ENCODE data around the gene TIMM17B.
"Not testable (repeated sequence)": the region's sequence is repeated elsewhere in the genome, so short reads cannot be mapped to it uniquely, and the experiment has no call there.

The TIMM17B gene

DNA sequence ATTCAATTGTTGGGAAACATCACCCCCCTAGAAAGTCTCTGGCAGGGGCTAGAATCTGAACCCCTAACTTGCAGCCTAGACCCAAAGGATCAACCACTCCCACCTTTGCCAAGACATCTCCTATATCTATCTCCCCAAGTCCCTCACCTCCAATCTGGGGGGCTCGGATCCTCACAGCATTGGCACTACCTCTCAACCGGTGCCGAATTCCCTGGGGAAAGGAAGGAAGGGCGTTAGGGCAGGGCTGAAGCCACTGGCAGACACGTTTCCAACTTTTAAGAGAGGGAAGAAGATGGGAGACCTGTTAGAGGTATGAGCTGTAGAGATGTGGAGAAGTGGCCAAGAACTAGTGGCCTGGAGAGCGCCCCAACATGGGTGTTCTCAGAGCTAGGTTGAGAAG, 2.7 kb downstream of the TIMM17B start:
- TF ChIP-seq GATA1 (IDR thresholded peaks at IDR 0.05; ENCODE audit: low read depth, low read length) (no peak), POLR2A (IDR thresholded peaks at IDR 0.05; ENCODE audit: low read length) (no peak)
- DNase-seq = no peak

DNA sequence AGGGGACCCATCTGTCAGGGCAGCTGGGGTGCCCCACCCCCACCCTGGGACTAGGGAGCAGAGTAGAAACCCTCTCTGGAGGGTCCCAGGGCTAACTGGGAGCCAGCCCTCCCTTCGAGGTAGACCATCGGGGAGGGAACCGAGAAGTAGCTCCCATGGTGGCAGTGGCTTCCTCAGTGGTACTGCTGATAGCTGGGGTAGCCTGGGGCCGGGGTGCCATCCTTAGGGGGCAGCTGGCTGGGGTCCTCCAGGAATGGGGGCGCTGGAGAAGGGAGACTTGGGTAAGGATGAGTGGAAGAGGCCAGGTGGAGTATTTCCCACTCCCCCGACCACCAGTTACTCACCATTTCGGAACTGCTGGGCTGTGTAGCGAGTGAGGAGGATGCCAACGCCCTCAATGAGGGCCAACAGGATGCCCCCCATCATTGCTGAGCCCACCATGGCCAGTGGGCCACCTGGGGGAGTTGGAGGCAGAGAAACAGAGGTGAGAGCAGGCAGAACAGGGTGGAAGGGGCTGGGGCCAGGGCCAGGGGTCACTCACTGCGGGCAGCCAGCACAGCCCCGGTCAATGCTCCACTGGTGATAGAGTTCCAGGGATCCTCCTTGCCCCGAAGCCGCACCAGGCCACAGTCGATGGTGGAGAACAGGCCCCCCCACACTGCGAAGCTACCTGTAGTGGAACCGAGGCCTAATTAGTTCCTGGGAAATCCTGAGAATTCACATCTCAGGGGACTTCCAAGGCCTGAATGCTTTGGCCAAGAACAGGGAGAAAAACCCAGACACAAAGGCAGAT, 3.8 kb downstream of the TIMM17B start:
- no peak for TF ChIP-seq POLR2A (IDR thresholded peaks at IDR 0.05; ENCODE audit: low read length)
- TF ChIP-seq GATA1 (IDR thresholded peaks at IDR 0.05; ENCODE audit: low read depth, low read length) = no peak
- no peak for DNase-seq

DNA sequence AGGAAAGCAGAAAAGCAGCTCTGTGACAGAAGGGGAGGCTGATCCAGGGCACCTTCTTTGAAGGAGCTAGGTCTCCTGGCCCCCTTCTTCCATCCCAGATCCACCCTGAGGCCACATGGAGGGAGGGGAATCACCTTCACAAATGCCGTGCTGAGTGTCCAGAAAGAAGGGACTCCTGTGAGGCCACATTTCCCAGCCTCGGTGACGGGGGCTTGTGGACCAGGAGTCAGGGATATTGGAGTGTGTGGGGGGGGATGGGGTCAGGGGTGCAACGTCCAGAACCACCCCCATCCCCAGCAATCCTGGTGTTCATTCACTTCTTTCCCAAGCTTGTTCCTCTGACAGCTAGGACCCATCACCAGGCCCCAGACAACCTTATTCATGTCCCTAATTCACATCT, 4.7 kb downstream of the TIMM17B start:
- no peak for TF ChIP-seq POLR2A (IDR thresholded peaks at IDR 0.05; ENCODE audit: low read length)
- TF ChIP-seq GATA1 (IDR thresholded peaks at IDR 0.05; ENCODE audit: low read depth, low read length) = no peak
- DNase-seq = no peak

DNA sequence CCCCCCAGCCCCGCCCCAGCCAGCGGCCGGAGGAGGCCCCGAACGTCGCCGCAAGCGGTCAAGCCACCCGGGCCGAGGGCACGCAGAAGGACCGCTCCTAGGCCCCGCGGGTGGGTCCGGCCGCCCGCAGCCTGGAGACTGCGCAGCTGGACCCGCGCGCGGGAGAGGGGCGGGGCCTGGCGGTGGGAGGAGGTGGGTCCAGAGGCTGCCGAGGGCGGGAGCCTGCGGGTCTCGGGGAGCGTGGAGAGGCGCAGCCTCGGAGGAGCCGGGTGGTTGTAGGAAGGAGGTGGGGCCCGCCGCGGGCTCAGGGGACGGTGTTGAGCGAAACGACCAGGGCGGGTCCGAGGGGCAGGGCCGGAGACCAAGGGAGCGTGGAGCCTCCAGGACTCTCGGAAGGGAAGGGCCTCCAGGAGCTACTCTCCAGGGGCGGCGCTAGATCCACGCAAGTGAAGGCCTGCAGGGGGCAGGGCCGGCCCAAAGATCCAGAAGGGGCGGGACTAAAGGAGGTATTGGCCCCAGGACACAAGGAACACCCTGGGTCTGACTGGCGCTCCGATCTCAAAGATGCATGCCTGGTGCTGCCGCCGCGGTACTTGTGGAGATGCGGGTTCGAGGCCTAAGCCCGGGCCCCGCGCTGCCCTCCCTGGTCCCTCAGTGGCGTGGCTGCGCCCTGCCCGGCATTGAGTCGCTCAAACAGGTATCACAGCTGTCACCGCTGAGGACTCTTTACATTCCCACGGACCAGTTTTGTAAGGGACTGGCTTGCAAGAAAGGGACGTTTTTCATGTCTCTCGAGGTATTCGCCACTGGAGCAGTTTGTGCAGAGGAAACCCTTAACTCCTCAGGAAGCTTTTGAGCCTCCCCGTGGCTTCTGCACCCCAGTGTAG, 5.9 kb downstream of the TIMM17B start:
- DNase-seq = peak; percentile 86 to 90
- TF ChIP-seq POLR2A (IDR thresholded peaks at IDR 0.05; ENCODE audit: low read length) (peak; percentile 28), GATA1 (IDR thresholded peaks at IDR 0.05; ENCODE audit: low read depth, low read length) (no peak)

DNA sequence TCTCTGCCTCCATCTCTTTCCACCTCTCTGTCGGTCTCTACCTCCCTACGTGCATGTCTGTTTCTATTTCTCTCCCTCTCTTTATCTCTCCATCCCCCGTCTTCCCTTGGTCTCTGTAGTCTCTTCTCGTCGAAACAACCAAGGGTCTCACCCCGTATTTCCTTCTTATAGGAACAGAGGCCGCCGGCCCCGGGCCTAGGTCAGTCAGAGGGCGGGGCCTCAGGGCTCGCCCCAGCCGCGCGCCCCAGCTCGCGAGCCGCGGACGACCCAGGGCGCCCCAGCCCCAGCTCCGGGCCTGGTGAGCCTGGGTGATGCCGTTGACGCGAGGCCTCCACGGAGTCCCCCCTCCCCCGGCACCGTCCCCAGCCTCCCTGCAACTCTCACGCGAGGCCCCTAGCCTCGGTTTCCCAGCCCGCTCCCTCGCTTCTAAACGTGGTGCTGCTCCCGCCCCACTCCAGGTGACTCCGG, 6.6 kb downstream of the TIMM17B start:
- TF ChIP-seq POLR2A (IDR thresholded peaks at IDR 0.05; ENCODE audit: low read length) (no peak), GATA1 (IDR thresholded peaks at IDR 0.05; ENCODE audit: low read depth, low read length) (no peak)
- DNase-seq = no peak

DNA sequence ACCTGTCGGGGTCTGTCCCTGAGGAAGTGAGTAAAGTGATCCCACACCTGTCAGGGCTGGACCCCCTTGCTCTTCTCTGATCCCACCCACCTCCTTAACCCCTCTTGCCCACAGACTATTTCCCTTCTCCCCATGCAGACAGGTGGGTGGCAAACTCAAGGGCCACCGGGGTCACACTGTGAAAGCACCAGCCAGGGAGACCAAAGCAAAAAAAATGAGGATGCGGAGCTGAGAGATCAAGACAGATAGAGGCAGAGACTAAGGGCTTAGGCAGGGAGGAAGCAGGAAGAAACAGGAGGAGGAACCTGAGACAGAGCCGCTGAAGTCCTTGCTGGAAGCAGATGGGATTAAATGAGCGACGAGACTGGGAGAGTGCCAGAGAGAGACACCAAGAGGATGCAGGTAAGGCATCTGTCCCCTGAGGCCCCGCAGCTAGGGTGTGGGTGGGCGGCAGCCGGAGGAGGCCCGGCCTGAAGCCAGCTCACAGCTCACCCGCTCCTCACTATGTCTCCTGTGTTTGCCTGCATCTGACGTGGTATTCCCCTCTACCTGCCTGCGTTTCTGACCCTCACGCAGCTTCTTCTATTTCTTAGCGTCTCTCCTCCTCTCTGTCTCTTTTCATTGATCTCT, 7.2 kb downstream of the TIMM17B start:
- TF ChIP-seq GATA1 (IDR thresholded peaks at IDR 0.05; ENCODE audit: low read depth, low read length) (no peak), POLR2A (IDR thresholded peaks at IDR 0.05; ENCODE audit: low read length) (no peak)
- DNase-seq = no peak

DNA sequence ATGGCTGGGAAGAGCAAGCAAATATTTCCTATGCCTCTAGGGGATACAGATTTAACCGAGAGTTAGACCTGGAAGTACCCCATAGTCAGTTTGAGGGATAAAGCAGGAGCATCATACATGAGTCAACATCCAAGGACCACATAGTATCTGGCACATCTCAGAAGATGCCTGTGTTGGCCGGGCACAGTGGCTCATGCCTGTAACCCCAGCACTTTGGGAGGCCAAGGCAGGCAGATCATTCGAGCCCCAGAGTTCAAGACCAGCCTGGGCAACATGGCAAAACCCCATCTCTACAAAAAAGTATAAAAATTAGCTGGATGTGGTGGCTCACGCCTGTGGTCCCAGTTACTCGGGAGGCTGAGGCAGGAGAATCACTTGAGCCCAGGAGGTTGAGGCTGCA, 11.0 kb downstream of the TIMM17B start:
- not testable (repeated sequence) for DNase-seq

DNA sequence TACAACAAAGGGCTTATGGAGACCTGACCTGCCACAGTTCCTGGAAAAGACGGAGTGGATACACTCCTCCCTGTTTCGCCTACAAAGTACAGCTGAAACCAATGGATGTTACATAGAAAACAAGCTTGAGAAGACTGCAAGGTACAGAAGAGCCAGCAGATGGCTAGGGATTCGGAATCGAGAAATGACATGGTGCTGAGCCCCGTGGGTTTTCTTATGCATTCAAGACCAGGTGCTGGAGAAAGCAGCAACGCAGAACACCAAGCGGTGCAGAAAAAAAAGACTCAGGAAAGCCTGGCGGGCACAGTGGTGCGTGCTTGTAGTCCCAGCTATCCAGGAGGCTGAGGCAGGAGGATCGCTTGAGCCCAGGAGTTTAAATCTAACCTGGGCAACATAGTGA, 13.8 kb downstream of the TIMM17B start:
- no peak for DNase-seq
- TF ChIP-seq GATA1 (IDR thresholded peaks at IDR 0.05; ENCODE audit: low read depth, low read length) (no peak), POLR2A (IDR thresholded peaks at IDR 0.05; ENCODE audit: low read length) (no peak)

DNA sequence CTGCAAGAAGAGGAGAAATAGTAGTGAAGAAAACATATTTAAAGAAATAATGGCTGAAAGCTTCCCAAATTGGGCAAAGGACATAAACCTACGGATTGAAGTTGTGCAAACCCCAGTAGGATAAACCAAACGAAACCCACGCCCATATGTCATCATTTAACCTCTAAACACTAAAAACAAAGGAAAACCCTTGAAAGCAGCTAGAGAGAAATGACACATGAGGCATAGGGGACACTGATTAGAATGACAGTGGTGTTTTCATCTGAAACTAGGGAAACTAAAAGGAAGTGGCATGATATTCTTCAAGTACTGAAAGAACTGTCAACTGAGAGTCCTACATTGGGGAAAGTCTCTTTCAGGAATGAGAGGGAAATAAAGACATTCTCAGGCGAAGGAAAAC, 20.6 kb downstream of the TIMM17B start:
- not testable (repeated sequence) for DNase-seq

DNA sequence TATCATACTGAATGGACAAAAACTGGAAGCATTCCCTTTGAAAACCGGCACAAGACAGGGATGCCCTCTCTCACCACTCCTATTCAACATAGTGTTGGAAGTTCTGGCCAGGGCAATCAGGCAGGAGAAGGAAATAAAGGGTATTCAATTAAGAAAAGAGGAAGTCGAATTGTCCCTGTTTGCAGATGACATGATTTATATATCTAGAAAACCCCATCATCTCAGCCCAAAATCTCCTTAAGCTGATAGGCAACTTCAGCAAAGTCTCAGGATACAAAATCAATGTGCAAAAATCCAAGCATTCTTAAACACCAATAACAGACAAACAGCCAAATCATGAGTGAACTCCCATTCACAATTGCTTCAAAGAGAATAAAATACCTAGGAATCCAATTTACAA, 25.6 kb downstream of the TIMM17B start:
- not testable (repeated sequence) for DNase-seq

DNA sequence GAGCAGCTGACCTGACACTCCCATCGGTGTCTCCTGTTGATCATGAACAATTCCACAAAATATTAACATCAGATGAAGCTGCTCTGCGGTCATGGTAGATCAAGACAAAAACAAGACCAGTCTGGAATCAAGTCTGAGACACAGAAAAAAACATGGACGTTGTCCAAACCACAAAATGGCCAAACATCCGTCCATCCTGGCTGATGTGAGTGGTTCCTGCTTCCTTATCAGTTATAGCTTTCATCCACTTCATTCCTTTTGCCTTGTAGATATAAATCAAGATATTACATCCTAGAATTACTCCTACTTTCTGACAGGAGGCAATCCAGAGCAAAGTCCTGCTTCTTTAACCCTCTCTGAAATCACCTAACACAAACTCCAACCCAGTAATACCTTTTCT, 33.4 kb downstream of the TIMM17B start:
- no peak for TF ChIP-seq GATA1 (IDR thresholded peaks at IDR 0.05; ENCODE audit: low read depth, low read length)
- no peak for TF ChIP-seq POLR2A (IDR thresholded peaks at IDR 0.05; ENCODE audit: low read length)
- DNase-seq = no peak

DNA sequence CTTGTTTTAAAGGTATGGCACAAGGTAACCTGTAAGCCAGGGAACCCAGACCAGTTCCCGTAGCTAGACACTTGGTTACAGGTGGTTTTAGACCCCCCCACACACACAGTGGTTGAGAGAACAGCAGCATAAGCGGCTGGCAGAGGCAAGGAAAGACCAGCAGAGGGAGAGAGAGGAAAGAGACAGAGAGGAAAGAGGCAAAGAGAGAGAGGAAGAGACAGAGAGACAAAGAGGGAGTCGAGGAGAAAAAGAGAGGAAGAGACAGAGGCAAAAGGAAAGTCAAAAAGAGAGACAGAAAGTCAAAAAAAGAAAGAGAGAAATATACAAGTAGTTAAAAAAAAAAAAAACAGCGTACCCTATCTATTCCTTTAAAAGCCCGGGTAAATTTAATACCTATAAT, 42.7 kb downstream of the TIMM17B start:
- no peak for TF ChIP-seq POLR2A (IDR thresholded peaks at IDR 0.05; ENCODE audit: low read length)
- no peak for TF ChIP-seq GATA1 (IDR thresholded peaks at IDR 0.05; ENCODE audit: low read depth, low read length)
- DNase-seq = peak in 1 of 2 experiments; percentile 1

DNA sequence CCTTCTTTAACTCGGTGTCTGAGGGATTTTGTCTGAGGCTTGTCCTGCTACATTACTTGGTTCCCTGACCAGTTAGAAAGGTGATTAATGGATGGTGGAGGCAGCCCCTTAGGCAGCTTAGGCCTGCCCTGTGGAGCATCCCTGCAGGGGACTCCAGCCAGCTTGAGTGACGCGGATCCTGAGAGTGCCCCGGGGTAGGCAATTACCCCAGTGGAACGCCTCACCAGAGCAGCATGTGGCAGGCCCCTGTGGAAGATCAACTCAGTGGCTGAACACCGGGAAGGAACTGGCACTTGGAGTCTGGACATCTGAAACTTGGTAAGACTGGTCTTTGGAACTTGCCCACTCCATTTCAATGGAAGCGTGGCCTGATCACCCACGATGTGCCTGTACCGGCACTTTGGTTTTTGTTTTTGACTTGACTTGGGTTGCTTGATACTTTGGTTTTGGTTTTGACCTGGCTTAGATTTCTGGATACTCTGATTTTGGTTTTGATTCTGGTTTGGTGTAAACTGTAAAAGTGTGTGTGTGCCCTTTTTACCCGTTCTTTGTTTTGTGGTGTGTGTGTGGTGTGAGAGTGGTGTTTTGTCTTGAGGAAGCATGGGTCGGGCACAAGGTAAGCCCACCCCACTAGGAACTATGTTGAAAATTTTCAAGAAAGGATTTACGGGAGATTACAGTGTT, 43.3 kb downstream of the TIMM17B start:
- not testable (repeated sequence) for DNase-seq

DNA sequence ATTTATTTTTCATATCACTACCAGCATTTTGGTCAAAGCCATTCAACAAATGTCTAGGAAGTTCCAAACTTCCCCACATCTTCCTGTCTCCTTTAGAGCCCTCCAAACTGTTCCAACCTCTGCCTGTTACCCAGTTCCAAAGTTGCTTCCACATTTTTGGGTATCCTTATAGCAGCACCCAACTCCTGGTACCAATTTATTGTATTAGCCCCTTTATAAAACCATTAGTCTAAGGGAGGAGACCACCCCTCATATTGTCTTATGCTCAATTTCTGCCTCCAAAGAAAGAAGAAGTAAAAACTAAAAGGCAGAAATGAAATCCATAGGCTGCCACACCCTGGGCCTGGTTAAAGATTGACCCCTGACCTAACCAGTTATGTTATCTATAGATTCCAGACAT, 44.1 kb downstream of the TIMM17B start:
- not testable (repeated sequence) for DNase-seq
